Stimulated activated CD8-positive, alpha-beta memory T cell treated with anti-CD3 and anti-CD28 coated beads, Interleukin-4, amount 100 ng/mL, for 48 hours (primary cell): ENCODE results near the gene EIF5A.

Experiments
- DNase-seq: peaks from one replicate; pipeline ENCODE4 v3.0.0-alpha.2; 2020

The EIF5A gene

GRCh38 chr17:7357381-7357780, 50.0 kb downstream of the EIF5A start:
- DNase-seq, result no peak

GRCh38 chr17:7361906-7362305, 54.5 kb downstream of the EIF5A start:
- no peak for DNase-seq
